Kidney (tissue), 14 donors: ENCODE measurements around the gene AKR1B15. TPM values are rescaled to one million over a fixed set of nuclear protein-coding genes. Genes with fewer than 3 reads are reported as not detected.

Experiments
- DNase-seq, 5 donors: peaks; one replicate each; pipeline ENCODE4 v3.0.0-alpha.2; 2013 to 2020
- FAIRE-seq: peaks from 2 replicates; lab custom pipeline; 2012; peaks lifted over from hg19 to GRCh38; lab: Jason Lieb, UNC
- H3K27ac ChIP-seq, 2 donors: one replicate each; pipeline ENCODE4 v1.7.0; 2013; ENCODE audit warnings: low read depth in 2 of 2, low read length in 2 of 2, inconsistent platforms in 1 of 2
- H3K27me3 ChIP-seq: one replicate; pipeline ENCODE4 v1.7.1; 2013; ENCODE audit warnings: low read length, inconsistent platforms; ENCODE audit not compliant: control insufficient read depth, insufficient read depth
- H3K36me3 ChIP-seq, 3 donors: one replicate each; pipeline versions ENCODE4 v1.7.0 to v1.7.1; 2013; ENCODE audit warnings: low read length in 3 of 3, control low read depth in 1 of 3, inconsistent platforms in 1 of 3; ENCODE audit not compliant: insufficient read depth in 3 of 3, control insufficient read depth in 2 of 3
- H3K4me1 ChIP-seq, 3 donors: one replicate each; pipeline versions ENCODE4 v1.7.0 to v1.7.1; 2013; ENCODE audit warnings: low read length in 3 of 3, inconsistent platforms in 1 of 3, low read depth in 1 of 3; ENCODE audit not compliant: control insufficient read depth in 2 of 3, insufficient read depth in 2 of 3
- H3K4me3 ChIP-seq, 3 donors: one replicate each; pipeline versions ENCODE4 v1.7.0 to v1.8.1; 2013; ENCODE audit warnings: low read length in 3 of 3, control low read depth in 1 of 3, inconsistent platforms in 1 of 3
- H3K9ac ChIP-seq, 3 donors: one replicate each; pipeline versions ENCODE4 v1.7.0 to v1.7.1; 2013; ENCODE audit warnings: low read length in 3 of 3, control low read depth in 1 of 3, inconsistent platforms in 1 of 3
- H3K9me3 ChIP-seq, 3 donors: one replicate each; pipeline versions ENCODE4 v1.7.0 to v1.7.1; 2013; ENCODE audit warnings: low read length in 3 of 3, control low read depth in 1 of 3, inconsistent platforms in 1 of 3; ENCODE audit not compliant: control insufficient read depth in 2 of 3, insufficient read depth in 1 of 3
- intact Hi-C: fragments of 100-400 bp; cut with DNase I; formaldehyde crosslinking; loops from one replicate; pipeline ENCODE4 v1.11.1; 2022
- polyA plus RNA-seq: library from polyadenylated mRNA; stranded (reverse); fragments of 350-450 nt; fragmentation: Illumina TruSeq; extraction: RNeasy Lipid Tissue Mini Kit (QIAGEN cat#74804); gene quantifications from one replicate; pipeline ENCODE4 v1.2.3, GENCODE V29; 2014; ENCODE audit warnings: low read depth, low replicate concordance; ENCODE audit not compliant: insufficient read depth
- total RNA-seq: library from RNA; stranded (reverse); fragmentation: NEBNext Ultra II Directional; extraction: Animal tissue kit (Norgen Biotek cat#: 25700); gene quantifications from one replicate; pipeline ENCODE4 v1.2.1, GENCODE V29; 2021
- TF ChIP-seq, protein P1 (sequence below): IDR thresholded peaks from 3 replicates; pipeline ENCODE4 v1.5.1; 2012; ENCODE audit warnings: mild to moderate bottlenecking, moderate library complexity, borderline replicate concordance; ENCODE audit not compliant: insufficient read depth; ENCODE audit errors: extremely low read depth
- donor health status: control.
- donor health status: control.
- donor health status: control.
- donor health status: control.
- donor health status: control.
- donor health status: DM: yes; HTN: yes; CAD: no.
- donor health status: Normal renal cell carcinoma (clear cell type).

Gene AKR1B15
- total and polyA plus RNA-seq, 2 donors from 2014 or later = not detected

DNA sequence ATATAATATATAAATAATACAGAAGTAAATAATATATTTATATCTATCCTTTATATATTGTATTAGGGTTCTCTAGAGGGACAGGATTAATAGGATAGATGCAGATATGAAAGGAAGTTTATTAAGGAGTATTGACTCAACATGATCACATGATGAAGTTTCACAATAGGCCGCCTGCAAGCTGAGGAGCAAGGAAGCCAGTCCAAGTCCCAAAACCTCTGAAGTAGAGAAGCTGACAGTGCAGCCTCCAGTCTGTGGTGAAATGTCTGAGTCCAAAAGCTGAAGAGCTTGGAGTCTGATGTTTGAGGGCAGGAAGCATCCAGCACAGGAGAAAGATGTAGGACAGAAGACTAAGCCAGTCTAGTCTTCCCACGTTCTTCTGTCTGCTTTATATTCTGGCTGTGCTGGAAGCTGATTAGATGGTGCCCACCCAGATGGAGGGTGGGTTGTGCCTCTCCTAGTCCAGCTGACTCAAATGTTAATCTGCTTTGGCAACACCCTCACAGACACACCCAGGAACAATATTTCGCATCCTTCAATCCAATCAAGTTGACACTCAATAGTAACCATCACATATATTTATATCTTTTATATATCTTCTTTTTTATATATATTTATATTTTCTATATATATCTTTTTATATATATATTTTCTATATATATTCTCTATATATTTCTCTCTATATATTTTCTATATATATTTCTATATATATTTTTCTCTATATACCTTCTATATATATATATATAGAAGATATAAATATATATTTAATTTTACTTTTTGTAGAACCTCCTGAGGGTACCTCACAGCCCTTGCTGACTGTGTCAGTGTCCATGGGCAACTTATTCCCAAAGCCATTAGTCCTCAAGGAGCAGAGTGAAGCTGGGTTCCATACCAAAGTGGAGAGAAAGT lies 46.2 kb upstream of the AKR1B15 start:
- Histone ChIP-seq H3K9ac (no peak overlapping the region), H3K27me3 (no peaks in the 10 kb centered on the region), H3K36me3 (no peaks in the 10 kb centered on the region), H3K27ac (no peak overlapping the region), H3K9me3 (no peaks in the 10 kb centered on the region), H3K4me3 (no peak overlapping the region), H3K4me1 (no peaks in the 10 kb centered on the region)
- DNase-seq (no peak), FAIRE-seq (no peak)
- intact Hi-C loops = no loop called here
- TF ChIP-seq, protein P1, sequence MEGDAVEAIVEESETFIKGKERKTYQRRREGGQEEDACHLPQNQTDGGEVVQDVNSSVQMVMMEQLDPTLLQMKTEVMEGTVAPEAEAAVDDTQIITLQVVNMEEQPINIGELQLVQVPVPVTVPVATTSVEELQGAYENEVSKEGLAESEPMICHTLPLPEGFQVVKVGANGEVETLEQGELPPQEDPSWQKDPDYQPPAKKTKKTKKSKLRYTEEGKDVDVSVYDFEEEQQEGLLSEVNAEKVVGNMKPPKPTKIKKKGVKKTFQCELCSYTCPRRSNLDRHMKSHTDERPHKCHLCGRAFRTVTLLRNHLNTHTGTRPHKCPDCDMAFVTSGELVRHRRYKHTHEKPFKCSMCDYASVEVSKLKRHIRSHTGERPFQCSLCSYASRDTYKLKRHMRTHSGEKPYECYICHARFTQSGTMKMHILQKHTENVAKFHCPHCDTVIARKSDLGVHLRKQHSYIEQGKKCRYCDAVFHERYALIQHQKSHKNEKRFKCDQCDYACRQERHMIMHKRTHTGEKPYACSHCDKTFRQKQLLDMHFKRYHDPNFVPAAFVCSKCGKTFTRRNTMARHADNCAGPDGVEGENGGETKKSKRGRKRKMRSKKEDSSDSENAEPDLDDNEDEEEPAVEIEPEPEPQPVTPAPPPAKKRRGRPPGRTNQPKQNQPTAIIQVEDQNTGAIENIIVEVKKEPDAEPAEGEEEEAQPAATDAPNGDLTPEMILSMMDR = no peak

DNA sequence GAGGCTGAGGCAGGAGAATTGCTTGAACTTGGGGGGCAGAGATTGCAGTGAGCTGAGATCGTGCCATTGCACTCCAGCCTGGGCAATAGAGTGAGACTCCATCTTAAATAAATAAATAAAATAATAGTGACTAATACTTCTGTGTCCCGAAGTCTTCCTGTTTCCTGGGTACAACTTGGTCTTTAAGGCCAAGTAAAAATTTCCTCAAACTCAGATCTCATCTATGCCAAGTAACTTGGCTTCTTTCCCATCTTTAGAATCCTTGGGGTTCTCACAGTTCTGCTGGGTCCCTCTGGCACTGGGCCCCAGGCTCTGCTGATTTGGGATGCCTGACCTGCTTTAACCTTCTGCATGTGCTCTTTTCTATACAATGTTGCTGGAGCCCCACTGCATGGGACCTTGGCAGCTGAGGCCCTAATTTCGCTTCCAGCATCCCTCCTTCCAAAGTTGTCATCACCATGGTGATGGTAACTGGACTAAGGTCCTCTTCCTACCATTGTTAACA lies 44.2 kb upstream of the AKR1B15 start:
- H3K27me3 ChIP-seq = no peaks in the 10 kb centered on the region
- FAIRE-seq (no peak), DNase-seq (no peak)
- H3K4me3 ChIP-seq = no peak overlapping the region
- no peaks in the 10 kb centered on the region for H3K9me3 ChIP-seq
- H3K27ac ChIP-seq = no peak overlapping the region
- intact Hi-C loops = no loop called here
- H3K36me3 ChIP-seq = no peaks in the 10 kb centered on the region
- TF ChIP-seq, protein P1 = no peak
- no peaks in the 10 kb centered on the region for H3K4me1 ChIP-seq
- no peak overlapping the region for H3K9ac ChIP-seq

DNA sequence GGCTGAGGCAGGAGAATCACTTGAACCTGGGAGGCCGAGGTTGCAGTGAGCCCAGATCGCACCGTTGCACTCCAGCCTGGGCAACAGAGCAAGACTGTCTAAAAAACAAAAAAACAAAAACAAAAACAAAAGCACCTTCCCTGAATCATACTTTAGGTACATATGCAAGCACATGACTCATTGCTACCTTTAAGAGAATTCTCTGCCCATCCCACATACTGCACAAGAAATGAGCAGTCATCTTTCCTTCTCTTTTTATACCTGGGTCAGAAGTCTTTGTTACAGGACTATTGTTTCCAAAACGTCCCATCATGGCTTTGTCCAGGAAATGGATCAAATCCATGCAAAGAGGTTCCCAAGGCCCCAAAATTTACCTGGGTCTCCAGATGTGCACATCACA lies 43.1 kb upstream of the AKR1B15 start:
- Histone ChIP-seq H3K27ac (no peak overlapping the region), H3K4me3 (no peak overlapping the region), H3K27me3 (no peaks in the 10 kb centered on the region), H3K4me1 (no peaks in the 10 kb centered on the region), H3K36me3 (no peaks in the 10 kb centered on the region), H3K9me3 (no peaks in the 10 kb centered on the region), H3K9ac (no peak overlapping the region)
- TF ChIP-seq, protein P1 = no peak
- DNase-seq (no peak), FAIRE-seq (no peak)
- intact Hi-C loops = no loop called here
